Epidermal melanocyte (primary cell): ENCODE results near the gene IPO5.
"Not testable (repeated sequence)": the region's sequence is repeated elsewhere in the genome, so short reads cannot be mapped to it uniquely, and the experiment has no call there.

Source experiments
- DNase-seq: peaks from one replicate; pipeline ENCODE4 v3.0.0; 2011; ENCODE audit warnings: low spot score; ENCODE audit not compliant: insufficient read length

IPO5 gene

DNA sequence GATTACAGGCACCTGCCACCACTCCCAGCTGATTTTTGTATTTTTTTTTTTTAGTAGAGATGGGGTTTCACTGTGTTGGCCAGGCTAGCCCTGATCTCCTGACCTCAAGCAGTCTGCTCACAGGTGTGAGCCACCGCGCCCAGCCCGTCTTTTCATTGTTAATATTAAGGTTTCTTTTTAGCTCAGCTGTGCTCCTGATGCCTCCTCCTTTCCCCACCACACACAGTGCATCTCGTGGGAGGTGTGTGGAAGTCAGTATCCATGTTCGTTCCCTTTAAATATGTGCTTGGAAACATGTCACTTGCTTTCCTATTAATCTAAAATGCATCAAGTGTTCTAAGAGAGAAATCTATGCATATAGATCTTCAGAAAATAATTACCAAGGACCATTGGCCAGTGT, 53.5 kb downstream of the IPO5 start:
- DNase-seq, result no peak

DNA sequence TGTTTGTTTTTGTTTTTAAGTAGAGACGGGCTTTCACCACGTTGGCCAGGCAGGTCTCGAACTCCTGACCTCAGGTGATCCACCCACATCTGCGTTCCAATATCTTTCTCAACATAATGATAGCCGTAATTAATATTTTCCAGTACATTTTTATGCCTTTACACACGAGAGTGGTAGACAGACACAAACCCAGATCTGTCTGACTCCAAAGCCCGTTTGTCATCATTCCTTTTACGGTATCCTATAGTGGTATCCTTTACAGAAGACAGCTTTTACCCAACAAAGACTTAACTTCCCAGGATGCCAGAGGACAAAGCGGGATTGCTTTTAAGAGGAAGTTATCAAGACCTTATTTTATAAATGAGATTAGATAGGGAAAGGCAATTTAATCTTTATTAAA, 59.8 kb downstream of the IPO5 start:
- DNase-seq, result no peak

GRCh38 chr13:98014766-98015165, 61.3 kb downstream of the IPO5 start:
- DNase-seq, result no peak

DNA sequence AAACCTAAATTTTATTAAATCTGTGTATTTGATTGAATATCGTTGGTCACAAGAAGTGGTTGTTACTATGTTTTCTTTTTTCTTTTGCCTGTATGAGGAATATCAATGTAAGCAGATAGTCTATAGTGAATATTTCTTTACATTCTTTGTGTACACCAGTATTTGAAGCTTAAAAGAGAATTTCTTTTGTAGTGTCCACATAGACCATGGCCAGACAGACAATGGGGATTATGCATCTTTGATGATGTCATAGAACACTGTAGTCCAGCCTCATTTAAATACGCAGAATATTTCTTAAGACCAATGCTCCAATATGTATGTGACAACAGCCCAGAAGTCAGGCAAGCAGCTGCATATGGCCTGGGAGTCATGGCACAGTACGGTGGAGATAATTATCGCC, 64.8 kb downstream of the IPO5 start:
- no peak for DNase-seq

- DNase-seq, result no peak
Observed at GRCh38 chr13:98019186-98019585, 65.7 kb downstream of the IPO5 start.

DNA sequence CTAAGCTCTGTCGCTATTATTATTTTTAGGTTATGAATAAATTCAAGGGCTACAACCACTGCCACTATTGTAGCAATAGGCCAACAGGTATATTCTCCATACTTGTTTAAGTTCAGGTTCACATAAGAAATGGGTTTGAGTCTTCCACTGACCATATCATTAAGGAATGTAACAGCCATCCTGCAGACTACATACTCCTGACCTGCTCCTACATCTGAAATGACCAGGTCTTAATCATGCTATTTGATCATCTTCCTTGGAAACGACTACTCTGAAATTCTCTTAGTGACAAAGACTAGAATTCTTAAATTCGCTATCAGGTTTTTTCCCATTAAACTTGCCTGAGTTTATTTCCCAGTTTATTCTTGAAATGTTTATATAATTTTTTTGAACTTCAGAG, 66.8 kb downstream of the IPO5 start:
- no peak for DNase-seq

GRCh38 chr13:98022210-98022609, 68.7 kb downstream of the IPO5 start:
- DNase-seq, result no peak

GRCh38 chr13:98025480-98026025, 72.1 kb downstream of the IPO5 start:
- no peak for DNase-seq

DNA sequence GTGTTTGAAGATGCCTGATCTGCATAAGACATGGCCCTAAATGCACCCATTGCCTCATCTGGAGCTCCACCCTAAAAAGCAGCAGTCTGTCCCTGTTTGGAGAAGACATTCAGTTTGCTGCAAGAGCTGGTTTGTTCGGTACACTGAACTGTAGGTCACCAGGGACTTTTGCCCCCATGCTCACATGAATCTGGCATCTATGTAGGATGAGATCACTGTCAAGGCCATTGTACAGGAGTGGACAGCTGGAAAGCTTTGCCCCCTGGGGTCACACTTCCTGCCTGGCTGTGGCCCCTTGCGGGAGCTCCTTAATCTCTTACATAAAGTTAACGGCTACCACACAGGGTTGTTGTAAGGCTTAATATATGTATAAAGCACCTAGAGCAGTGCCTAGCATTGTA, 73.0 kb downstream of the IPO5 start:
- no peak for DNase-seq

DNA sequence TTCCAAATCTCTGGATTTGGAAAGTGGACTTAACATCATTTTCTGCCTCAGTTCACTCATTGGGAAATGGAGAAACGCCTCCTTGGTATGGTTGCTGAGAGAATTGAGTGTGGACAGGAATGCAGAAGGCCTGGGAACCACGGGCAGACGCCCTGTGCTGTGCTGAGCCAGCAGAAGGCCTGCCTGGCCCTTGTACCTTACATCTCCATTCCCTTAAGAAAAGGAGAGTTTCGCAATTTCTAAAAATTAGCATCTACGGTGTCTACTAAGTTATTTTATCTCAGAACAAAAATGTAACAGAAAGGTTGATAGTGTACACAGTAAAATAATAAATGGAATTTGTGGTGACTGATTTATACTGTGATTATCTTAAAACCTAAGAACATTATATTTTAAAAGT, 78.7 kb downstream of the IPO5 start:
- DNase-seq, result no peak

- peak; percentile 51 for DNase-seq
Observed at GRCh38 chr13:98033277-98034247, 80.1 kb downstream of the IPO5 start.

- DNase-seq, result no peak
Observed at GRCh38 chr13:98035373-98035772, 81.9 kb downstream of the IPO5 start.

- not testable (repeated sequence) for DNase-seq
Observed at GRCh38 chr13:98036564-98037302, 83.3 kb downstream of the IPO5 start.

DNA sequence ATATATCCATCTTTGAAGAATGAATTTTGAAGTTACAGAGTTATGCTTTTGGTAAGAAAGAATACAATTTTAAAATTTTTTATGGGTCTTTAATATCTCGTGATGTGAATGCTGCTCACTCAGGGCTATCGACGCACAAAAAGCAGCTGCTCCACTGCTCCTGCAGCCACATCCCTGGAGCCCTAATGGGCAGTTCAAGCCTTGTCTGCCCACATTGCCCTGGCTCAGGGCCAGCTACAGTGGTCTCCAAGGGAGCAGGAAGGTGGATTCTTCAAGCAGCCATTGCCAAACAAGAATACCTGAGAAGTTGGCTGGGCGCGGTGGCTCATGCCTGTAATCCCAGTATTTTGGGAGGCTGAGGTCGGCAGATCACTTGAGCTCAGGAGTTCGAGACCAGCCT, 85.8 kb downstream of the IPO5 start:
- no peak for DNase-seq

GRCh38 chr13:98039964-98040363, 86.5 kb downstream of the IPO5 start:
- no peak for DNase-seq

DNA sequence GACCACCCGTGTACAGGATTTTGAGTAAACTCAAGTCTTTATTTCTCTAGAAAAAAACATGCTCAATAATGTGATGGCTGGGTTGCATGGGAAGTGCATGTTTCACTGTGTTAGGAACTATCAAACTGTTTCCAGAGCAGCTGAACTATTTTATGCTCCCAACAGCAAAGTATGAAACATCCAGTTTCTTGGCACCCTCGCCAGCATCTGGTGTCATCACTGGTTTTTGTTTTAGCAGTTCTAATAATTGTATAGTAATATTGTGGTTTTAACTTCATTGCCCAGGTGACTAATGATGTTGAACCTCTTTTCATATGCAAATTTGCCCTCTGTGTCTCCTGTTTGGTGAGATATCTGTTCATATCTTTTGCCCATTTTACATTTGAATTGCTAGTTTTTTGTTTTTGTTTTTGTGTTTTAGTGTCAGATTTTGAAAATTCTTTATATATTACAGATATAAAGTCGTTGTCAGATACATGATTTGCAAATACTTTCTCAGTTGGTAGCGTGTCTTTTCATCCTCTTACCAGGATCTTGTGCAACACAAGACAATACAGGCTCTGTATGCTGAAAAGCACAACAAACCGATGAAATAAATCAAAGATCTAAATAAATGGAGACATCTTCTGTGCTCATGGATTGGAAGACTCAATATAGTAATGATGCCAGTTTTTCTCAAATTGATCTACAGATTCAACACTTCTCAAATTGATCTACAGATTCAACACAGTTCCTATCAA, 87.8 kb downstream of the IPO5 start:
- no peak for DNase-seq

GRCh38 chr13:98044301-98044700, 90.8 kb downstream of the IPO5 start:
- DNase-seq, result no peak

DNA sequence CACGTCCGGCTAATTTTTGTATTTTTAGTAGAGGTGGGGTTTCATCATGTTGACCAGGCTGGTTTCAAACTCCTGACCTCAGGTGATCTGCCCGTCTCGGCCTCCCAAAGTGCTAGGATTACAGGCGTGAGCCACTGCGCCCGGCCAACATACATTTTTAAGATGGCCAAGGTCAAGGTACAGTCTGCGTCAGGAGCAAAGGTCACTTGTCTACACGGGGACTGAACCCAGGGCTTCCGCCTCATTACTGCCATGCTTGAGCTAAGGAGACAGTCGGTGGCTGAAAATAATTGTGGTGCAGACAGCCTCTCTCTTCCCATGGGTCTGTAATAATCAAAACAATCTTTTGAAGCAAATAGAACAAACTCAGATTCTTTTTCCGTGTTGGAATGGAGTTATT, 94.3 kb downstream of the IPO5 start:
- not testable (repeated sequence) for DNase-seq

GRCh38 chr13:98048265-98048664, 94.8 kb downstream of the IPO5 start:
- DNase-seq, result no peak

GRCh38 chr13:98050041-98050466, 96.6 kb downstream of the IPO5 start:
- no peak for DNase-seq

DNA sequence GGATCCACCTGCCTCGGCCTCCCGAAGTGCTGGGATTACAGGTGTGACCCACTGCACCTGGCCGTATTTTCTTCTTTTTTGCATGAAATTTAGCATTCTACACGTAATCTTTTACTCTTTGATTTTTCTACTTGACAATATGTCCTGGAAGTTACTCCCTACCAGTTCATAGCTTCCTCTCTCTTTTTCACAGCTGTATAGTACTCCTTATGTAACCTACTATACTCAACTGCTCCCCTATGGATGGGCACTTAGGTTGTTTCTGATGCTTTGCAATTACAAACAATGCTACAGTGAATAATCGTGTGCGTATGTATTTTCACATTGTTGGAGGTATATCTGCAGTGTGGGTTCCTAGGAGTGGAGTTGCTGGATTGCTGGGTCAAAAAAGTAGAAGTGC, 98.9 kb downstream of the IPO5 start:
- DNase-seq, result no peak

DNA sequence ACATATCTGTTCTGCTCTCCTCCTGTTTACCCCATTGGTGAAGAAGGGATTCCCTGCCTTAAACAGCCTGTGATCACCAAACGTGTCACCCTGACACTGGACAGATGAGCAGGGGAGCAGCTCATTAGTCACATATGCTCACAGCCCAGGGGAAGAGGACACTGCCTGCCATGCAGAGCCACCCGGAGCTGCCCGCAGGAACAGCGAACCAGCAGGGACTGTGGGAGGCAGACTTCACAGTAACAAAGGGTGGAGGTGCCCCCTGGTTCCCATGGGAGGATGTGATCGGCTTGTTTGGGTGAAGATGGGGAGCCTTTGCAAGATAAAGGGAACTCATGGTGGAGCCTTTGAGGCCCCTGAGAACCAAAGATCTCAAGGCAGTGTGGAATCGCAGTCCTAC, 100.8 kb downstream of the IPO5 start:
- DNase-seq, result no peak
